ENCODE results near the gene CAPN11.
"Not testable (repeated sequence)": the region's sequence is repeated elsewhere in the genome, so short reads cannot be mapped to it uniquely, and the experiment has no call there.

CAPN11 gene

DNA sequence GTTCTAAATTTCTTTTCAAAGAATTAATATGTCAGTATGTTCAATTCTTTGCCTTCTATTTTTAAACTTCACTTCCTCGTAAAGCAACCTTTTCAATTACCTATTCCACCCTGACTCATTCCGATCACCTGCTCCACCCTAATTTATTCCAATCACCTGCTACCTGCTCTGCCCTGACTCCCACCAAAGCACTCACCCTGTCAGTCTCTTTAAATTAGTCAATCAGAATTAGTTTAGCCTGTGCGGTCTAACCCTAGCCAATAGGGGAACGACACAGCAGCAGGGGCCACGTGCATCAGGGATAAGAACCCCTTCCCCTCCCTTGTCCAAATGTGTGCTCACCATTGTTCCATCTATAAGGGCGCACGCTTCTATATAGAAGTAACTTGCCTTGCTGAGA lies 26.7 kb downstream of the CAPN11 start:
- DNase-seq: not testable (repeated sequence)

DNA sequence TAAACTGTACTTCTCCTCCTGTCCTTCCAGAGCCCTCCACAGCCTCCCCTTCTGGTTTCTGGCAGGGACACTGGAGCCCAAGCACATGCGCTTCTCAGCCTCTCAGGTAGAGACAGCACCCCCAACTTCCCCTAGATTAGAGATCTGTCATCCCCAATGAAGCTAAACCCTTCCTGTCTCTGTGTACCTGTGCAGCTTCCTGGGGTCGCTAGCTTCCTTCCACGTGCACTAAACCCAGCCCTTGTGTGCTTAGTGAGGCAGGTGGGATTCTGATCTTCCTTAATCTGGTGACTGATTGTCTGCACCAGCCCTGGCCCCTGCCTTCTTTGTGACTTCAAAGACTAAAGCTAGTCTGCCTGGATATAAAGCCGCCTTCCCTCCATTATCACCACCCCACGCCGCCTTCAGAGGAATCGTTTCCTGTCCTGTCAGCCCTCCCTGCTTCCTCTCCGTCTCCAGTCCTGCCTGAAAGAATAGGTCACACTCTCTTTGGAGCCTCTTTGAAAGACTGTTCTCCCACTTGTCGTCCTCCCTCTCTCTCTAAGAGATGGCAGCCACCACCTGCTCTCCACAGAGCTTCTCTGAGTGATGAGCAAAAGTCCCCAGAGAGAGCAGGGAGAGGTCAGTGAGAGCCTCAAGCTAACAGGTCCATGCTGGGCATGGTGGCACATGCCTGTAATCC lies 27.5 kb downstream of the CAPN11 start:
- DNase-seq: no peak

DNA sequence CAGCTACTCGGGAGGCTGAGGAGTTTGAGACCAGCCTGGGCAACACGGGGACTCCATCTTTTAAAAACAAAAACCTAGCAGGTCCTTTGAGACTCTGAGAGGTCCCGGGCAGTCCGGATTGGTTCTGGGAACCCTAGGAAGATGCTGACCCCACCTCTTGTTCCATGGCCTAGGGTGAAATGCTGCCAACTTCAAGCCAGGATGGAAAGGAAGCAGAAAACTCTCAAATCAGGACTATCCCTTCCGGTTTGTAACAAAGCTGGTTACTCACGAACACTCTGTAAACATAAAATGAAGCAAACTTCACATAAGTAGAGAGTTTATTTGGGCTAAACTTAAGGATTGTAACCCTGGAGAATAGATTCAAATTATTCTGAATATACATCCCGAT lies 28.0 kb downstream of the CAPN11 start:
- no peak for DNase-seq

GRCh38 chr6:44188819-44189218 lies 30.2 kb downstream of the CAPN11 start:
- DNase-seq: no peak

- DNase-seq: no peak
These were observed 30.6 kb downstream of the CAPN11 start for GRCh38 chr6:44189257-44189656.

DNA sequence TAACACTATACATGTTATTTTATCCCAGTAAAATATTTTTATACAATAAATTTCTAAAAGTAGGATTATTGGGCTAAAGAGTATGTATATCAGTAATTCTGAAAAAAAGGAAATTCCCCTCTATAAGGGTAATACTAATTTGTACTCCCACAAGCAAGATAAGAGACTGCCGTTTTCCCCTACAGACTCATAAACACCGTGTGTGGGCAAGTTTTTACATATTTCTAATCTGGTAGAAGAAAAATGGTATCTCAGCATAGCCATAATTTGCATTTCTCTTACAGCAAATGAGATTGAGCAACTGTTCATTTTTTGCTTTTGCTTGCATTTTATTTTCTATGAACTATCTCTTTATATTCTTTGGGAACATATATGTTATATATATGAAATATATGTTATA lies 32.1 kb downstream of the CAPN11 start:
- DNase-seq: no peak

GRCh38 chr6:44192428-44193041 lies 33.9 kb downstream of the CAPN11 start:
- DNase-seq: no peak

GRCh38 chr6:44193307-44193910 lies 34.8 kb downstream of the CAPN11 start:
- no peak for DNase-seq

- no peak for DNase-seq
These were observed 35.7 kb downstream of the CAPN11 start for GRCh38 chr6:44194326-44194725.

DNA sequence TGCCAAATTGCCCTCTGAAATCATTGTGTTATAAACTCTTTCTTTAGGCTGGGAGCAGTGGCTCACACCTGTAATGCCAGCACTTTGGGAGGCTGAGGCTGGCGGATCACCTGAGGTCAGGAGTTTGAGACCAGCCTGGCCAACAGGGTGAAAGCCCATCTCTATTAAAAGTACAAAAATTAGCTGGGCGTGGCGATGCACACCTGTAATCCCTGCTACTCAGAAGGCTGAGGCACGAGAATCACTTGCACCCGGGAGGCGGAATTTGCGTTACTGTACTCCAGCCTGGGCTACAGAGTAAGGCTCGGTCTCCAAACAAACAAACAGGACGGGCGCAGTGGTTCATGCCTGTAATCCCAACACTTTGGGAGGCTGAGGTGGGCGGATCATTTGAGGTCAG lies 37.7 kb downstream of the CAPN11 start:
- not testable (repeated sequence) for DNase-seq

DNA sequence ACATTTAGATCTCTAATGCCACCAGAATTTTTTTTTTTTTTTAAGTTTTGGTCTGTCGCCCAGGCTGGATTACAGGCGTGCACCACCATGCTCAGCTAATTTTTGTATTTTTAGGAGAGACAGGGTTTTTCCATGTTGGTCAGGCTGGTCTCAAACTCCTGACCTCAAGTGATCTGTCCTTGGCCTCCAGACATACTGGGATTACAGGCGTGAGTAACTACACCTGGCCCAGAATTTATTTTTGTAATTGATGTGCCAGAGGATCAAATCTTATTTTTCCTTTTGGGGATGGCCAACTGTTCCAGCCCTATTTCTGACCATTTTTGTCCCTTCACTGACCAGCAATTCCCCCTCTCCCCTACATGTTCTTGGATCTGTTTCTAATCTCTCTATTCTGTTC lies 40.1 kb downstream of the CAPN11 start:
- no peak for DNase-seq

- no peak for DNase-seq
These were observed 41.3 kb downstream of the CAPN11 start for GRCh38 chr6:44199883-44200282.

GRCh38 chr6:44201200-44201599 lies 42.6 kb downstream of the CAPN11 start:
- no peak for DNase-seq

- no peak for DNase-seq
These were observed 43.2 kb downstream of the CAPN11 start for GRCh38 chr6:44201638-44202303.

GRCh38 chr6:44202332-44202971 lies 43.8 kb downstream of the CAPN11 start:
- DNase-seq: no peak

DNA sequence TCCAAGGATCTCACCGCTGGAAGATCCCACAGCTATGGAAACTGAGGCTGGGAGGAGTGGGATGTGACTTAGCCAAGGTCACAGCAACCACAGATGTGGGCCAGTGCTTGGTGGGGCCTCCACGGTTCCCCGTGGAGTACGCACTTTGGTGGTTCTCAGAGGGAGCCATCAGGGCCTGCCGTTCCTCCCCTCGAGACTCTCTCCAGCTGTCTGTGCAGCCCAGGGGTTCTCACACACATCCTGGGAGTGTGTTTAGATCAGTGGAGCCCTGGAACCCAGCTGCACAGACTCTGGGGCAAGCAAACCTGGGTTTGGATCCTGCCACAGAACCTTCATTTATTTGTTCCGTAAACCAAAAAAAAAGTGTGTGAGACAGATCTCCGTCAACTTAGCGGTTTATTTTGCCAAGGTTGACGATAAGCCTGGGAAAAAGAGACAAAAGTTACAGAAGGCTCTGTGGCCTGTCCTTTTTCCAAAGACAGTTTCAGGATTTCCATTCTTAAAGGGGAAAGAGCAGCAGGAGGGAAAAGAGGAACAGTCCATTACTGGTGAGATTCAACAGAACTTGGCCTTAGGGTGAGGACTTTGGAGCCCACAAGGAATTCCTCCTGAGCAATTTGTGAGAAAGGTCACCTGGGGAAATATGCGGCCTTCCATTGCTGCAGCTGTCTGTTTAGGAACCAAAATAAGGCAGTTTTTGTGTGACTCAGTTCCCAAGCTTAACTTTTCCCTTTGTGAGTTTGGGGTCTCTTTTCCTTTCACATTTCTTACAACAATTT lies 44.5 kb downstream of the CAPN11 start:
- DNase-seq: no peak

DNA sequence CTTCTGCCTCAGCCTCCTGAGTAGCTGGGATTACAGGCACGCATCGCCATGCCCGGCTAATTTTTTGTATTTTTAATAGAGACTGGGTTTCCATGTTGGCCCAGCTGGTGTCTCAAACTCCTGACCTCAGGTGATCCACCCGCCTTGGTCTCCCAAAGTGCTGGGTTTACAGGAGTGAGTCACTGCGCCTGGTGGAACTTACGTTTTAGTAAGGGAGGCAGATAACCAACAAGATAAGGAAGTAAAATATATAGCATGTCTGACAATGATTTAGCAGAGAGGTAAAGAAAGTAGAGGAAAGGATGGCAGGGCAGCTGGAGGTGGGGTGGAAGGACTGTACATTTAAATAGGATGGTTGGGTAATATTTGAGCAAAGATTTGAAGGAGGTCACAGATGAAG lies 45.3 kb downstream of the CAPN11 start:
- DNase-seq: no peak

DNA sequence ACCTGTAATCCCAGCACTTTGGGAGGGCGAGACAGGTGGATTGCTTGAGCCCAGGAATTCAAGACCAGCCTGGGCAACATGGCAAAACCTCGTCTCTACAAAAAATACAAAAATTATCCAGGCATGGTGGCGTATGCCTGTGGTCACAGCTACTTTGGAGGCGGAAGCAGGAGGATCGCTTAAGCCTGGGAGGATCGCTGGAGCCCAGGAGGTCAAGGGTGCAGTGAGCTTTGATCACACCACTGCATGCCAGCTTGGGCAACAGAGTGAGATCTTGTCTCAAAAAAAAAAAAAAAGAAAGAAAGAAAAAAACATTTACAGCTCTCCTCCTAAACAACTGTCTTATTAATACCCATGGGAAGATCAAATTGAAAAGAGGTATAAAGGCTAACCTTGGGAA lies 49.3 kb downstream of the CAPN11 start:
- DNase-seq: no peak

GRCh38 chr6:44211284-44211683 lies 52.7 kb downstream of the CAPN11 start:
- no peak for DNase-seq

DNA sequence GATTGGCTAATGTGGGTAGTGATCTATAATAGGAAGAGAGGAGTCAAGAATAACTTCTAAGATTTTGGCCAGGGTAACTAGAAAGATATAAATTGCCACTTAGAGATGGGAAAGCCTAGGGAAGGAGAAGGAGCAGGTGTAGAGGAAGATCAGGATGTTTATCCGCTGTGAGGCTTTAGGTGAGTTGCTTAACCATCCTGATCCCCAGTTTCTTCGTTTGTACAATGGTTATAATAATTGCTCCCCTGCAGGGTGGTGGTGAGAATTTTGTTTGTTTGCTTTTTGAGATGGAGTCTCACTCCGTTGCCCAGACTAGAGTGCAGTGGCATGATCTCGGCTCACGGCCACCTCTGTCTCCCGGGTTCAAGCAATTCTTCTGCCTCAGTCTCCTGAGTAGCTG lies 55.7 kb downstream of the CAPN11 start:
- DNase-seq: no peak

GRCh38 chr6:44216677-44217331 lies 58.2 kb downstream of the CAPN11 start, which contains the start of gene MYMX:
MYMX (plus strand) TSS chr6:44216926; CDS start chr6:44217472, 546 bp downstream.
- DNase-seq: no peak

Measured in stimulated activated naive CD4-positive, alpha-beta T cell treated with Interleukin-2 at 50 U/mL for 16 hours (primary cell).